NCI-H510A treated with DMSO at 0.1 percent for 48 hours (cell line): ENCODE data around the gene OR10A3.

Experiments
- DNase-seq: peaks from one replicate; lab custom pipeline; 2025; lab: John Stamatoyannopoulos, UW

The OR10A3 gene

GRCh38 chr11:7892059-7892699 lies 49.3 kb downstream of the OR10A3 start:
- DNase-seq: no peak

- DNase-seq: no peak
These were observed 50.9 kb downstream of the OR10A3 start for GRCh38 chr11:7890417-7891172.

DNA sequence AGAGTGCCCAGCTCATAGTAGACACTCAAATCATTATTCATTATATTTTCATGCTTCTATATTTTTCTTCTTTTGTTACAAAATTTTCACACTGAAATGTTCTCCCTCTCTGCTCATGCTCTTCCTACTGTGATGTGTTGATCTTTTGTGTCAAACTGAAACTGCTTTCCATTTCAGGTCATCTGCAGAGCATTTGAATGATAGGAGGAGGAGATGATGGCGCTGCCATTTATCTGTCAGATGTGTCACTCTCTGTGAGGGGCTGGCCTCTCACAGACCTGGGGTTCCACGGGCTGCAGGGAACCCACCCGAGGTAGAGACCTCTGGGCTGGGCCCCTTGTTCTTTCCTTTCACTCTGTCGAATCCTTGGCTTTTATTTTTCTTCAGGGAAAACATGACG lies 51.5 kb downstream of the OR10A3 start:
- DNase-seq: no peak
